GM12878 (cell line): Measurements from ENCODE around the gene FBXL5. TPM values are rescaled to one million over a fixed set of nuclear protein-coding genes. Genes with fewer than 3 reads are reported as not detected.

Experiments
- ATAC-seq: fragments of 200-7000 bp; cut with Tn5 transposase; 3 replicates; pipeline ENCODE4 v1.9.1; 2020; ENCODE audit warnings: mild to moderate bottlenecking, moderate library complexity
- BruUV-seq: library from RNA; stranded (reverse); fragments of 400-500 nt; replicated peaks from 2 replicates; lab custom pipeline; 2021; lab: Mats Ljungman, UMichigan
- CTCF ChIA-PET: fragments of 300-600 bp; sonication (Branson Sonifier 250); formaldehyde crosslinking; extraction: SDS; loops from one replicate; lab custom pipeline; 2021; ENCODE audit warnings: inconsistent platforms; lab: Yijun Ruan, JAX
- POLR2A ChIA-PET: fragments of 350-600 bp; formaldehyde crosslinking; extraction: SDS; loops from one replicate; lab custom pipeline; 2021; ENCODE audit warnings: inconsistent platforms; lab: Charles Lee
- RAD21 ChIA-PET: fragments of 300-600 bp; sonication (Branson Sonifier 250); formaldehyde crosslinking; loops from one replicate; lab custom pipeline; 2023; ENCODE audit warnings: antibody characterized with exemption; ENCODE audit not compliant: unreplicated experiment; lab: Charles Lee
- SMC1A ChIA-PET: fragments of 300-600 bp; sonication (Branson Sonifier 250); formaldehyde crosslinking; loops from one replicate; lab custom pipeline; 2023; ENCODE audit not compliant: unreplicated experiment, uncharacterized antibody; lab: Charles Lee
- DNase-seq: peaks from one replicate; pipeline ENCODE4 v3.0.0-alpha.2; 2011; ENCODE audit warnings: low read depth, low spot score
- FAIRE-seq: peaks from 3 replicates; lab custom pipeline; 2011; peaks lifted over from hg19 to GRCh38; lab: Jason Lieb, UNC
- H2AFZ ChIP-seq: 2 replicates; pipeline ENCODE4 v1.6.0; 2011; ENCODE audit warnings: low read depth, low read length, control low read depth; ENCODE audit not compliant: control insufficient read depth
- H3K27ac ChIP-seq: 2 replicates; pipeline ENCODE4 v1.5.1; 2011; ENCODE audit warnings: control low read depth; ENCODE audit not compliant: control insufficient read depth, insufficient read depth
- H3K27me3 ChIP-seq, 2 experiments: replicated peaks in 1 of 2; 2 replicates each; pipeline versions ENCODE4 v1.6.0 to v1.6.1; 2011; ENCODE audit warnings: low read length in 1 of 2; ENCODE audit not compliant: control insufficient read depth in 2 of 2, insufficient read depth in 2 of 2
- H3K36me3 ChIP-seq, 2 experiments: 2 replicates each; pipeline ENCODE4 v1.5.1; 2011; ENCODE audit warnings: low read length in 1 of 2; ENCODE audit not compliant: control insufficient read depth in 2 of 2, insufficient read depth in 2 of 2
- H3K4me1 ChIP-seq: 2 replicates; pipeline ENCODE4 v1.6.1; 2011; ENCODE audit warnings: mild to moderate bottlenecking, low read length, moderate library complexity, mixed read lengths; ENCODE audit not compliant: control insufficient read depth, insufficient read depth
- H3K4me2 ChIP-seq: 2 replicates; pipeline ENCODE4 v1.6.0; 2011; ENCODE audit warnings: control low read depth; ENCODE audit not compliant: control insufficient read depth, insufficient read depth
- H3K4me3 ChIP-seq: fragments of 200-600 bp; sonication (generic); 2 replicates; pipeline ENCODE4 v1.5.1; 2016
- H3K79me2 ChIP-seq: 2 replicates; pipeline ENCODE4 v1.6.0; 2011; ENCODE audit warnings: low read length; ENCODE audit not compliant: control insufficient read depth, insufficient read depth
- H3K9ac ChIP-seq: 2 replicates; pipeline ENCODE4 v1.8.0; 2011; ENCODE audit warnings: low read length, control low read depth, mixed read lengths; ENCODE audit not compliant: control insufficient read depth, insufficient read depth
- H3K9me3 ChIP-seq: replicated peaks from 3 replicates; pipeline ENCODE4 v1.5.1; 2011; ENCODE audit warnings: mild to moderate bottlenecking, low read length; ENCODE audit not compliant: control insufficient read depth, insufficient read depth
- H4K20me1 ChIP-seq: 2 replicates; pipeline ENCODE4 v1.6.0; 2011; ENCODE audit not compliant: control insufficient read depth, insufficient read depth
- BMI1 ChIP-seq: fragments of 450-650 bp; IDR thresholded peaks from 2 replicates; pipeline ENCODE4 v1.6.1; 2016; ENCODE audit warnings: mild to moderate bottlenecking, moderate library complexity, borderline replicate concordance
- FOS ChIP-seq: IDR thresholded peaks from 3 replicates; pipeline ENCODE4 v1.6.1; 2011; ENCODE audit warnings: borderline replicate concordance; ENCODE audit not compliant: insufficient read length; ENCODE audit errors: extremely low read depth
- LARP7 ChIP-seq: fragments of 450-650 bp; IDR thresholded peaks from 2 replicates; pipeline ENCODE4 v1.6.1; 2017; ENCODE audit warnings: mild to moderate bottlenecking
- MTA3 ChIP-seq: IDR thresholded peaks from 2 replicates; pipeline ENCODE4 v1.6.1; 2012; ENCODE audit warnings: low read length, inconsistent platforms, borderline replicate concordance
- MYB ChIP-seq: fragments of 150-350 bp; IDR thresholded peaks from 2 replicates; pipeline ENCODE4 v1.6.1; 2014; ENCODE audit warnings: mild to moderate bottlenecking, low read depth, low read length, borderline replicate concordance
- NFYB ChIP-seq: IDR thresholded peaks from 2 replicates; pipeline ENCODE4 v1.6.1; 2011; ENCODE audit warnings: low read depth, mild to moderate bottlenecking, low read length, improper control_type of control experiment, moderate library complexity; ENCODE audit not compliant: insufficient read depth
- POLR2A ChIP-seq: IDR thresholded peaks from 2 replicates; pipeline ENCODE4 v1.6.1; 2011; ENCODE audit warnings: low read depth, mild to moderate bottlenecking, low read length
- POLR2AphosphoS2 ChIP-seq: IDR thresholded peaks from 2 replicates; pipeline ENCODE4 v1.6.1; 2011; ENCODE audit warnings: low read depth, mild to moderate bottlenecking, low read length, improper control_type of control experiment, moderate library complexity
- WGBS: methylation state at CpG from one replicate; pipeline ENCODE4 v1.1.6; 2016; ENCODE audit warnings: low lambda C conversion rate; ENCODE audit not compliant: insufficient replicate concordance, insufficient coverage; ENCODE audit errors: missing lambda C conversion rate; 5-methylcytosine and 5-hydroxymethylcytosine counted together
- in situ Hi-C: fragments of 300-500 bp; cut with MboI; formaldehyde crosslinking; loops from 9 replicates; pipeline ENCODE4 v1.14.3; 2018; ENCODE audit warnings: mixed read lengths
- intact Hi-C: fragments of 100-400 bp; cut with micrococcal nuclease; formaldehyde crosslinking; loops from one replicate; pipeline ENCODE4 v1.14.2; 2022; ENCODE audit not compliant: unreplicated experiment
- polyA plus RNA-seq, 11 experiments: library from polyadenylated mRNA; depleted of rRNA in 4 of 11; unstranded in 6 of 11; stranded (reverse) in 5 of 11; fragments of >200 nt; fragmentation: Nextera tagmentation in 4 of 11; fragmentation: Illumina TruSeq in 1 of 11; extraction: Ambion mirVana in 4 of 11; extraction: Trizol in 1 of 11; gene quantifications; 1 replicate in 1 of 11; 2 replicates in 10 of 11; pipeline versions ENCODE4 v1.2.1 to v1.2.3, GENCODE V29; 2011 to 2016; ENCODE audit warnings: inconsistent platforms in 2 of 11, missing spikeins in 2 of 11, low read depth in 1 of 11
- total RNA-seq, 4 experiments: library from RNA; depleted of rRNA in 3 of 4; stranded (reverse); fragments of >200 nt in 3 of 4; fragmentation: Illumina TruSeq in 1 of 4; extraction: Trizol in 1 of 4; gene quantifications; 2 replicates each; pipeline versions ENCODE4 v1.2.1 to v1.2.3, GENCODE V29; 2013 to 2021

FBXL5 gene
- total and polyA plus RNA-seq, 10 of the 15 experiments (the other 5 are each of a cell fraction or from before 2014, with no cell fraction given): 10.1 to 46.2 (median 32.7) TPM

DNA sequence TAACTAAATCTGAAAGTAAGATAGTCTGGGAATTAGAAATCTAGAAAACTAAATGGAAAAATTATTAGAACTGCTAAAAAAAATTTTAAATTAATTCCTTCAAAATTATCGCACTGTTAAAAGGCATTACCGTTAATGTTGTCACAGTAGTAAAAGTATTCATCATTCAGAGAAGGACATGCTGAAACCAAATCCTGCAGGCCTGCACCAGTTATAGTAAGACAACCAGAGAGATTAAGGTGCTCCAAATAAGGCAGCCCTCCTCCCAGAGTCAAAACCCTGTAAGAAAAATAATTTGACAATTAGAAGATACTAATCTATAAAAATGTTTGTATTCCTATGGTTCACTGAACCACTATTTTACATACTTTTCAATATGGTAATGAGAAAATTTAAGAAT lies 43.0 kb downstream of the FBXL5 start:
- Histone ChIP-seq H3K4me3 (no peak overlapping the region), H3K9ac (no peak overlapping the region), H3K27me3 (no peaks in the 10 kb centered on the region), H4K20me1 (no peaks in the 10 kb centered on the region), H3K4me2 (no peak overlapping the region), H3K79me2 (peaks cover 2% of the 10 kb centered on the region), H3K9me3 (no peaks in the 10 kb centered on the region; the same call in 1 of the 3 replicates), H2AFZ (no peak overlapping the region), H3K36me3 (peaks cover 1 to 6% of the 10 kb centered on the region in 2 experiments; a peak in 2 of 4 replicates), H3K27ac (no peak overlapping the region), H3K4me1 (no peaks in the 10 kb centered on the region)
- ChIA-PET POLR2A (no interaction called here), CTCF (no interaction called here), SMC1A (no interaction called here), RAD21 (no interaction called here)
- FAIRE-seq (no peak), ATAC-seq (no peak), DNase-seq (no peak)
- TF ChIP-seq MYB: no peak
- TF ChIP-seq BMI1: no peak
- no peak for TF ChIP-seq NFYB
- in situ Hi-C loops (no loop called here), intact Hi-C loops (no loop called here)
- no TSS peak for BruUV-seq
- WGBS: 94% methylated on average over 2 of the region's 2 CpGs

- 95% methylated on average over 2 of the region's 2 CpGs for WGBS
- Histone ChIP-seq H3K4me3 (no peak overlapping the region), H3K27me3 (no peaks in the 10 kb centered on the region), H3K4me2 (no peak overlapping the region), H3K36me3 (no peaks in the 10 kb centered on the region; a peak in 1 of 4 replicates), H4K20me1 (no peaks in the 10 kb centered on the region), H3K9ac (no peak overlapping the region), H3K4me1 (no peaks in the 10 kb centered on the region), H3K9me3 (no peaks in the 10 kb centered on the region), H3K27ac (no peak overlapping the region), H3K79me2 (no peaks in the 10 kb centered on the region), H2AFZ (no peak overlapping the region)
- ChIA-PET SMC1A (no interaction called here), RAD21 (no interaction called here), POLR2A (no interaction called here), CTCF (interaction anchor here (0.7 kb wide), 1 partner anchor 8 kb away, joined by 3 read pairs; no protein-coding TSS in a partner anchor)
- in situ Hi-C loops: no loop called here
- intact Hi-C loops: no loop called here
- TF ChIP-seq POLR2A (no peak), FOS (no peak), LARP7 (no peak), POLR2AphosphoS2 (no peak), MTA3 (no peak)
- DNase-seq (no peak), FAIRE-seq (peak; percentile 65), ATAC-seq (no peak)
- no TSS peak for BruUV-seq
Measured at GRCh38 chr4:15610855-15611254, 44.3 kb downstream of the FBXL5 start.
